ENCODE measurements around the gene PLCB3.

DNA sequence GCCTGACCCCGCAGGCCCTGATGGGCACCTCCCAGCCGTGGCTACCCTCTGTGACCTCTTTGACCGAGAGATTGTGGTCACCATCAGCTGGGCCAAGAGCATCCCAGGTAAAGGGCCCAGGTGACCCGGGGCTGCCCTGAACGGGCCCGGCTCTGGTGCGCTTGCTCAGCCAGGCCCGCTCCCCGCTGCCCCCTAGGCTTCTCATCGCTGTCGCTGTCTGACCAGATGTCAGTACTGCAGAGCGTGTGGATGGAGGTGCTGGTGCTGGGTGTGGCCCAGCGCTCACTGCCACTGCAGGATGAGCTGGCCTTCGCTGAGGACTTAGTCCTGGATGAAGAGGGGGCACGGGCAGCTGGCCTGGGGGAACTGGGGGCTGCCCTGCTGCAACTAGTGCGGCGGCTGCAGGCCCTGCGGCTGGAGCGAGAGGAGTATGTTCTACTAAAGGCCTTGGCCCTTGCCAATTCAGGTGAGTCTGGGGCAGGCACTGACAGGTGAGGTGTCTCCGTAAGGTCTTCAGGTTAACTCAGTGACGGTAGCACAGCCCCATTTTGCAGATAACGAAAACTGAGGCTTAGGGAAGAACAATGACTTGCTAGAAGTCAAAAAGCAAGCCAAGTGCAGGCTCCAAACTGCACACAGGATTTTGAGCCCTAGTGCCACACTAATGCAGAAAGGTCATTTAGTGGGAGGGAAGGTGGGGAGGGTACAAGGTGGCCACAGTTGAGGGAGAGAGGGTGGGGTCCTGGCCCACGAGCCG is 63.7 kb downstream of the PLCB3 start:
- TF ChIP-seq, protein P1, sequence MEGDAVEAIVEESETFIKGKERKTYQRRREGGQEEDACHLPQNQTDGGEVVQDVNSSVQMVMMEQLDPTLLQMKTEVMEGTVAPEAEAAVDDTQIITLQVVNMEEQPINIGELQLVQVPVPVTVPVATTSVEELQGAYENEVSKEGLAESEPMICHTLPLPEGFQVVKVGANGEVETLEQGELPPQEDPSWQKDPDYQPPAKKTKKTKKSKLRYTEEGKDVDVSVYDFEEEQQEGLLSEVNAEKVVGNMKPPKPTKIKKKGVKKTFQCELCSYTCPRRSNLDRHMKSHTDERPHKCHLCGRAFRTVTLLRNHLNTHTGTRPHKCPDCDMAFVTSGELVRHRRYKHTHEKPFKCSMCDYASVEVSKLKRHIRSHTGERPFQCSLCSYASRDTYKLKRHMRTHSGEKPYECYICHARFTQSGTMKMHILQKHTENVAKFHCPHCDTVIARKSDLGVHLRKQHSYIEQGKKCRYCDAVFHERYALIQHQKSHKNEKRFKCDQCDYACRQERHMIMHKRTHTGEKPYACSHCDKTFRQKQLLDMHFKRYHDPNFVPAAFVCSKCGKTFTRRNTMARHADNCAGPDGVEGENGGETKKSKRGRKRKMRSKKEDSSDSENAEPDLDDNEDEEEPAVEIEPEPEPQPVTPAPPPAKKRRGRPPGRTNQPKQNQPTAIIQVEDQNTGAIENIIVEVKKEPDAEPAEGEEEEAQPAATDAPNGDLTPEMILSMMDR (IDR thresholded peaks at IDR 0.05; ENCODE audit: low read length): no peak
- TF ChIP-seq EZH2 (IDR thresholded peaks at IDR 0.05; ENCODE audit: borderline replicate concordance, low read length): no peak

Data from OCI-LY1 (cell line).